Bone marrow (tissue), 2 donors: ENCODE measurements around the gene LAMA5.

Experiments
- DNase-seq, 2 donors: peaks; one replicate each; lab custom pipeline; 2025; lab: John Stamatoyannopoulos, UW

The LAMA5 gene

DNA sequence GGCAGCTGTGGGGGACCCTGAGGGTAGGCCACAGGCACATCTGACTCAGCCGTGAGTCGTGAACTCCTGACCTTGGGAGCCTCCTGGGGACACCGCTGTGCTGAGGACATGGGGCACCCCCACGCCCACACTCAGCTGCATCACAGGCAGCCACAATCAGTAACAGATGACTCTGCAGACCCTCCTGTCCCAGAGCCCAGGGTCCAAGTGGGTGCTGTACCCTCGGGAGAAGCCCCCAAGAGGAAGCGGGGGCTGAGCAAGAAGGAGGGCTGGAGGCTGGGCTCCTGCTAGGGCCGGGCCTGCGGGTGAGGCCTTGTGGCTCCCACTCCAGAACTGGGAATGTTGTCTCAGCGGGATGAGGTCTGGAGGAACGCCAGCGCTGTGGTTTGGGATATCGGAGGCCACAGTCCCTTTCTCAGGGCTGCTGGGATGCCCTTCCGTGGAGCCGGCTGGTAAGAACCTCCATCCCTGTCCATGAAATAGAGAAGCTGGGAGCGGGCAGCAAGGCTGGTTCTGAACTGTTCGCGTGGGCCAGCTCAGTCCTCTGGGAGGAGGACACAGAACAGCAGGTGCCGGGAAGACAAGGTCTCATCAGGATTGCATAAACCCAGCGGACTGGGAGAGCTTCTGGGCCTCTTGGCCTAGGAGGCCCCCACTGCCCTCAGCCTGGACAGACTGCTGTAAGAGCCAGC, 3.1 kb upstream of the LAMA5 start:
- DNase-seq = no peak

- DNase-seq = no peak
Observed at GRCh38 chr20:62369815-62370114, 2.7 kb upstream of the LAMA5 start.

DNA sequence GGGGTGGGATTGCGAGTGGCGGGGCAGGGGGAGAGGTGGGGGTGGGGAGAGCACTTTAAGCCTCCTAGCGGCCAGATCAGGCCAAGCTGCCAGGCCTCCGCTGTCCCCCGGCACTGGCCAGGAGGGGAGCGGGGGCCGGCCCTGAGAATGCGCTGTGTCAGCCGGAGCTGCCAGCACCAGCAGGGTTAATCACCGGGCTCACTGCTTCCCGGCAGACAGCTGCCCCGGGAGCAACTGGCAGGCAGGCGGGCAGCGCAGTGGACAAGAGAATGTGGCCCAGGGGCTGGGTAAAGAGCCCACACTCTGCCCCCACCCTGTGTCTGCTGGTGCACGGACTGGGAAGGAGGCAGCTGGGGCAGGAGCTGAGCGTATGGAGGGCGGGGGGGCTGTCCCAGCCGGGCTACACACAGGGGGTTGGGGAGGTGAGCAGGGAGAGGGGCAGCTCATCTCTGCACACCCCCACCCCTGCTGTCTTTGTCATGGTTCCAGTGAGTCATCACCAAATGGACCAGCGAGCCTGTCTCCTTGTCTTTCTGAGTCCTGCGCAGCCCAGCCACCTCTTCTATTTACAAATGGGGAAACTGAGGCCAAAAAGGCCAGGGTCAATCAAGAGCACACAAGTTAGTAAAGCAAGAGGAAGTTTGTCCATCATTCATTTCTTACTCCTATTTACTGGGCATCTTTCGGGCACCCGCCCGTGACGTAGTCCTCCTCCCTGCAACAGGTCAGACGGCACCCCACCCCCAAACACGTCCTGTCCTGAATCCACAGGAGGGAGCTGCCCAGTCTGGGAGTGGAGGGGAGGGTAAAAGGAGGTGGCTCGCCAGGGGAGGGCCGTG, 2.1 kb upstream of the LAMA5 start:
- no peak for DNase-seq

DNA sequence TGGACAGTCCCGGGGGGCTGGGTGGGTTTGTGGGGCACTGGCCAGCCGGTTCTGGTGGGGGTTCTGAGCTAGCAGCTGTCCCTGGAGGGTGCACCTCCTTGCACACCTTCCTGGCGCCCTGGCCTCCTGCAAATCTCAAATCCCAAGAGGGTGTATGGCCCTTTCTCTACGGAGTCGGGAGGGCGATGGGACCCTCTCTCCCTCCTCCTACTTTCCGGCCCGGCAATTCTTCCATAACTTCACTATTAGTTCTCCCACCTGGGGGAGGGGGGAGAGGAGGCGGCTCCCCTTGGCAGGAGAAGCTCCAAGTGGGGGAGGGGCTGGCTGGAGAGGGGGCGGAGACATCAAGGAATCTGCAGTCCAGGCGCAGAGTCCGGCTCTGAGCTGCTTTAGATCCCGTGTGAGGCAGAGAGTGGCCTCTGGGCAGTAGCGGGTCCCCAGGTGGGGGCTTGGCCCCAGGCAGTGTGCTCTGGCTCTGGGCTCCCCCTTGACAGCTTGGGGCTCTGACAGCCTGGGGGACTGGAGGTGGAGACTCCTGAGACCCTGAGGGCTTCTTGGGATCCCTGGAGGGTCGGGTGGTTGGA, 1.4 kb upstream of the LAMA5 start:
- DNase-seq = no peak

GRCh38 chr20:62367633-62368391, 700 bp upstream of the LAMA5 start:
- DNase-seq = no peak

DNA sequence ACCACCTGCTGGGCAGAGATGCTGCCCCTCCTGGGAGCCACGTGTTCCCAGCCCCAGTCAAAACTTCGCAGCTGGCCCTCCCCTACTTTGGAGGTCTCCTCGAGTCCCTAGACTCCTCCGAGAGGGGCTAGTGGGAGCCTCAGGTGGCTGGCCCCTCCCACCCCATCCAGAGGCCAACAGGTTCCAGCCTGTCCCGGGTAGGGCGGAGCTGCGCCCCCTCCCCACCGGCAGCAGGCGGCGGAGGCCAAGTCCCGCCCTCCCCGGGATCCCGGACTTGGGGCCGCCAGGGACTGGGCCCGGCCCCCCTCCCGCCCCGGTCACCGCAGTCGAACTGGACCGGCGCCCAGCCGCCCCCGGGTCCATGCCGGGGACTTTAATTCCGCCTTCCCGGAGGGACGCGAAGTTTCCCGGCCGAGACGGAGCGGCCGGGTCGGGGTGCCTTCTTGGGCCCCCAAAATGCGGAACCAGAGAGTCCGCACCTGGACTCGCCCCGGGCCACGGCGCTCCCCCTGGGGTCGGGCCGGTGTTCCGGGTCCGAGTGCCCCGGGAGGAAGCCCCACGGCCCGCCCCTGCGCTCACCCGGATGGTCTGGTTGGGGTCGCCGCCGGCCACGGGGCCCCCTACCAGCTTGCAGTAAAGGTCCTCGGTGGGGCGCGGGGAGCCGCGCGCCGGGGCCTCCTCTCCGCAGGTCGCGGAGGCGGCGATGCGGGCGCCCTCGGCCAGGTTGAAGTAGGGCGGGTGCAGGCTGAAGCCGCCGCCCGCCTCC, 559 bp downstream of the LAMA5 start:
- no peak for DNase-seq

GRCh38 chr20:62365814-62366369, 1.2 kb downstream of the LAMA5 start:
- no peak for DNase-seq

GRCh38 chr20:62364911-62365736, 2.0 kb downstream of the LAMA5 start:
- DNase-seq = no peak

- DNase-seq = no peak
Observed at GRCh38 chr20:62363920-62364851, 2.9 kb downstream of the LAMA5 start.

DNA sequence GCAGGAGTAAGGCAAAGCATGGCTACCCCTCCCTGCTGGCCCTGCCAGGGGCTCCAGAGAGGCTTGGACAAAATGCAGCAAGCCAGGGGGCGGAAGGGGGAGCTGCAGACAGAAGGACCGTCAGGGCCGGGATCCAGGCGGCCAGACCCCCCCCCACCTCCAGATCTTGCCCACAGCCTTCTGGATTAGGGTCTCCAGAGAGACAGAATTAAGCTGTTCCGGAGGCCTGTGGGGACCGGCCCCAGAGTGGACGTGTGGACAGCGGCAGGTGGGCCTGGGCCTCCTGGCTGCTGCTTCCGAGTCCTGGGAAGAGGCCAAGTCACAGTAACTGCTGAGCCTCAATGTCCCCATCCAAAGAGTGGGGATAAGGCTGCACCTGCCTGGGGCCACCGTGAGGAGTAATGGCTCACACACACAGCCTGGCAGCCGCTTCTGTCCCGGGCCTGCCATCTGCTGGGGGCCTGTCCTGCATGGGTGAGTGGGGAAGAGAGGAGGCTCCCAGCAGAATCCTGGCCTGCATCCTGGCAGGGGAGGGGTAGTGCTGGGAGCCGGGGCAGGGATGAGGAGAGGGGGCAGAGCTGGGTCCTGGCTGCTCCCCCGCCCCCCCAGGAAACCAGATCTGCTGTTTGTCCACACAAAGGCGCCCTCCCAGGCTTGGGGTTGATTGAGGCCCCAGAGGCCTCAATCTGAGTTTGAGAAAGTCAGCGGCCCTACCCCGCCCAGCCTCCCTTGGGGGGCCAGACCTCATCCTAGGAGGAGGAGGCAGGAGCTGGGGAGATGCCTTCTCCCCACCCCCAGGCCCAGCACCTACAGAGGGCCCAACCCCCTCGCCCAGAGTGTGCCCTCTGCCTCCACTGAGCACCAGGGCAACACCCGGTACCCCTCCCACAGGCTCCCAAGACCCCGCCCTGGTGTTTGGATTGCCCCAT, 3.9 kb downstream of the LAMA5 start:
- DNase-seq = no peak

DNA sequence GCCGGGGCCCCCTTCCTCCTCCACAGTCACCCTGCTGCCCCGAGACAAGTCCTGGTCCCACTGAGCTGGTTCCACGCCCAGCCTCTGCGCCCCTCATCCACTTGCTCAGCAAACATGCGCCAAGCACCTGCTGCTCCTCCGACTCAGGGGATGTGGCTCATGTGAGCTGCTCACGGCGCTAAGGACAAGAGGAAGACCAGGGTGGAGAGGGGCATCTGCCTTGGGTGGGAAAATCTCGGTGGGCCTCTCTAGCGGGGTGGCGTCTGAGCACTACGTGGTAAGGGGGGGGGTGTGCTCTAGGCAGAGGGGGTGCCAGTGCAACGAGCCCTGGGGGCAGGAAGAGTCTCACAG, 4.5 kb downstream of the LAMA5 start:
- DNase-seq = no peak

DNA sequence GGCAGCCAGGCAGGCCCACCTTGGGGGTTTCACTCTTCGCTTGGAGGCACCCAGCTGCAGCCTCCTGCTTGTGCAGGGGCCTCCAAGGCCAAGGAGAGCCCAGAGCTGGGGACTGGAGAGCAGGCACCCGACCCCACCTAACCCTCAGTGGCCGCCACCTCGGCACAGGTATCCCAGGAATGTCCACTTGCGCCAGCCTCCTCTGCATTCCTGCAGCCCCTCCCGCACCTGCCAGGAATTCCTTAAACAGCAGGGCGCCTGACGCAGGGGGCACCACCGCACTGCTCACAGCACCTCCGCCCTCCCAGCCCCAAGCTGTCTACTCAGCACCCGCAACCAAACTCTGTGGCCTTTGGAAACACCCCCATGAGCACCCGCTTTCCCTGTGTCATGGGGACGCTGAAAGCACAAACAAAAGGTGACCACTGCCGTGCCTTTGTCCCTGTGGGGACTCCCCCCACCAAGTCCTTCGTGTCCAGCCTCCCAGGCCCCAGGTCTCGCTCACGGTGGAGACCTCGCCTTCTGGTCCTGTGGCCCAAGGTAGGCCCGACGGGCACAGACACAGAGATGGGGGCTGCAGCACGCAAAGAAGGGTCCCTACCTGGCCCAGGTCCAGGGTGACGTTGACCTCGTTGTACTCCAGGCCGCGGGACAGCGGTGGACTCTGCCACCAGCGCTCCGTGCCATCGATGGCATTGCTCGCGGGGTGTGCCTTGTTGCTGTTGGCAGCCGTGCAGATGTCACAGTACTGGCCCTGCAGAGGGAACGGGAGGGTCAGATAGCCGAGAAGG, 5.1 kb downstream of the LAMA5 start:
- DNase-seq = no peak

DNA sequence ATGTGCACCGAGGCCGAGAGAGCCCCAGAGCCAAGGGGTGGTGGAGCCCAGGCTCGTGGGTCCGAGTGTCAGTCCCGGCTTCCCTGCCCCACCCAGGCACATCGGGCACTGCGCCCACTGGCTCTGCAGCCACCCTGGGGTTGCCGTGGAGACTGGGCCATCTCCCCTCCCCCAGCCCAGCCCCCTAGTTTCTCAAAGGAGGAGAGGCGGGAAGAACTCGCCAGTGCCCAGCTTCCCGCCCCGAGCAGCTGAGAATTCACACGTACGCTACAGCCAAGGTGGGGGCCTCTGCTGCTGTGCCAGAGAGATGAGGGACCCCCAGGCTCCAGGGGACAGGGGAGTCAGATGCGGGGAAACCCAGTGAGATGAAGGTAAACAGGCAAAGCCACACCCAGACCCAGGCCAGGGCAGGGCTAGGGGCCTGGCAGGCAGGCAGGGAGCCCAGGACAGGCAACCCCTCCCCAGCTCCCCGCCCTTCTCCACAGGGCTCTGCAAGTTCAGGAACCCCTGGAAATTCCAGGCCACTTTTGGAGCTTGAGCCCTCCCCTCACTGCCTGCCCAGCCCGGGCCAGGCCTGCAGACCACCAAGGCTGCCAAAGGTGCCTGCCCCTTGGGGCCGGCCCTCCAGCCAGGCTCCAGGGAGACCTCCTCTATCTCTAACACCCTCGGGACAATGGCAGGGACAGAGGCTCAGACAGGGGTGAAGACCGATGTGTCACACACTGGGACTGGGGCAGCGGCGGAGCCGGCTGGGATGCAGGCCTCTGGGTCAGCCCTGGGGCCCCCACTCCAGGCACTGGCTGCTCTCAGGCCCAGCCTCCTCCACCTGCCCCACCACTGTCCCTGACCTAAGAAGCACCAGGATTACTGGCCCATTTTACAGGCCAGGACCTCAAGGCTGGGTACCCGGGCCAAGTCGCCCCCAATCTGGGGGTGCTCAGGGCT, 6.0 kb downstream of the LAMA5 start:
- no peak for DNase-seq

- no peak for DNase-seq
Observed at GRCh38 chr20:62359491-62360121, 7.5 kb downstream of the LAMA5 start.

DNA sequence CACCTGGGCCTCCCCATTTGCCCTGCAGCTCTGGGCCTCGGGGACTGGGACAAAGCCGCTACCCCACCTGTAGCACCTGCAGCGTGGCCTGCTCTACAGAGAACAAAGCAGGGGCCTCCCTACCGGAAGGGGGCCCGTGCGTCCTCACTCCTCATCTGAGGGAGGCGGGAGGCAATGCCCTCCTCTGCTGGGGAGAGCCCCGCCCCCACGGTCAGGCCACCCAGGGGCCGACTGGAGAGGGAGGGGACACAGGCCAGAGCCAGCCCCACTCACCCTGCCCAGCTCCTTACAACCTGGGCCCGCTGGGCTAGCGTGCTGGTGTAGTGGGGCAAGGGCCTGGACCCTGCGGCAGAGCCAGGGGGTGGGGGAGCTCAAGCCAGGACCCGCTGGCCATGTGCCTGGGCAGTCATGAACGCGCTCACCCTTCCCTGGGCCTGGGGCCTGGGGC, 8.0 kb downstream of the LAMA5 start:
- DNase-seq = no peak
